ENCODE measurements around the gene PTPRQ.

PTPRQ gene

GRCh38 chr12:80413462-80413861 lies 30.6 kb upstream of the PTPRQ start (continued):
- TF ChIP-seq PRDM2 (tag by site-specific recombination; IDR thresholded peaks at IDR 0.05; ENCODE audit: borderline replicate concordance) (no peak), ZBTB48 (tag by site-specific recombination; IDR thresholded peaks at IDR 0.05) (no peak), ZNF133 (tag by site-specific recombination; IDR thresholded peaks at IDR 0.05) (no peak), ZNF280C (tag by site-specific recombination; IDR thresholded peaks at IDR 0.05) (no peak), ZNF549 (tag by site-specific recombination; IDR thresholded peaks at IDR 0.05) (no peak), AEBP2 (tag by site-specific recombination; IDR thresholded peaks at IDR 0.05; ENCODE audit: borderline replicate concordance) (no peak), ZNF148 (tag by site-specific recombination; IDR thresholded peaks at IDR 0.05; ENCODE audit: borderline replicate concordance) (no peak)

- ChIA-PET POLR2A (no interaction called here), CTCF (interaction anchor here (0.6 to 3.2 kb wide), 2 partner anchors 218 to 348 kb away, joined by 3 to 17 read pairs; no protein-coding TSS in a partner anchor)
- no peaks in the 10 kb centered on the region for H3K4me1 ChIP-seq (ENCODE audit: control insufficient read depth, insufficient read depth, low read length)
- H3K9me3 ChIP-seq (ENCODE audit: control insufficient read depth, insufficient read depth, low read depth, low read length): no peaks in the 10 kb centered on the region
- no peaks in the 10 kb centered on the region for H3K36me3 ChIP-seq (ENCODE audit: control insufficient read depth in 2 of 2, insufficient read depth in 1 of 2, low read length in 2 of 2)
- no peak overlapping the region for H3K4me3 ChIP-seq (ENCODE audit: low read depth, low read length)
- no peak overlapping the region for H3K27ac ChIP-seq (ENCODE audit: extremely low read depth, low read depth, low read length)
- TF ChIP-seq ZNF670 (tag by site-specific recombination; IDR thresholded peaks at IDR 0.05; ENCODE audit: low read depth) (no peak), ZNF776 (tag by site-specific recombination; IDR thresholded peaks at IDR 0.05; ENCODE audit: borderline replicate concordance) (no peak), ZNF362 (tag by site-specific recombination; IDR thresholded peaks at IDR 0.05) (no peak), ZNF530 (tag by site-specific recombination; IDR thresholded peaks at IDR 0.05; ENCODE audit: low read depth) (no peak), ZNF433 (tag by site-specific recombination; IDR thresholded peaks at IDR 0.05; ENCODE audit: low read depth) (no peak), ZNF223 (tag by site-specific recombination; IDR thresholded peaks at IDR 0.05) (no peak), ZNF211 (tag by site-specific recombination; IDR thresholded peaks at IDR 0.05; ENCODE audit: low read depth) (no peak), ZNF501 (tag by site-specific recombination; IDR thresholded peaks at IDR 0.05) (no peak), ZFP69B (tag by site-specific recombination; IDR thresholded peaks at IDR 0.05) (no peak), GFI1B (tag by site-specific recombination; IDR thresholded peaks at IDR 0.05) (no peak), ZNF37A (tag by site-specific recombination; IDR thresholded peaks at IDR 0.05) (no peak), ZNF394 (tag by site-specific recombination; IDR thresholded peaks at IDR 0.05; ENCODE audit: borderline replicate concordance) (no peak), ZNF548 (tag by site-specific recombination; IDR thresholded peaks at IDR 0.05) (no peak), ZFP3 (tag by site-specific recombination; IDR thresholded peaks at IDR 0.05; ENCODE audit: low read depth) (no peak), ZNF416 (tag by site-specific recombination; IDR thresholded peaks at IDR 0.05) (no peak), ZFP41 (tag by site-specific recombination; IDR thresholded peaks at IDR 0.05; ENCODE audit: borderline replicate concordance) (no peak), GLI4 (tag by site-specific recombination; IDR thresholded peaks at IDR 0.05) (no peak), ZBTB7A (tag by site-specific recombination; IDR thresholded peaks at IDR 0.05; ENCODE audit: low read depth) (no peak)
These were observed 28.6 kb upstream of the PTPRQ start for GRCh38 chr12:80415466-80415865.

Measured in HEK293 (cell line).